Lower lobe of right lung (tissue), 2 donors: ENCODE measurements around the gene MYLK. TPM values are rescaled to one million over a fixed set of nuclear protein-coding genes. Genes with fewer than 3 reads are reported as not detected.

Experiments used
- ATAC-seq, 2 donors: fragments of 200-7000 bp; cut with Tn5 transposase; one replicate each; pipeline ENCODE4 v1.9.1; 2020 to 2022; ENCODE audit warnings: mild to moderate bottlenecking in 2 of 2, moderate library complexity in 2 of 2
- DNase-seq: peaks from one replicate; pipeline ENCODE4 v3.0.0-alpha.2; 2020
- H3K27ac ChIP-seq: fragments of 200-600 bp; one replicate; pipeline ENCODE4 v1.8.0; 2022
- H3K27me3 ChIP-seq: fragments of 200-600 bp; one replicate; pipeline ENCODE4 v1.8.0; 2022; ENCODE audit warnings: low read depth
- H3K36me3 ChIP-seq: fragments of 200-600 bp; one replicate; pipeline ENCODE4 v1.8.0; 2022; ENCODE audit warnings: mild to moderate bottlenecking
- H3K4me1 ChIP-seq: fragments of 200-600 bp; one replicate; pipeline ENCODE4 v1.8.0; 2022
- H3K4me3 ChIP-seq: fragments of 200-600 bp; one replicate; pipeline ENCODE4 v1.8.0; 2022; ENCODE audit warnings: mild to moderate bottlenecking
- H3K9me3 ChIP-seq: fragments of 200-600 bp; one replicate; pipeline ENCODE4 v1.8.0; 2022
- intact Hi-C: fragments of 100-400 bp; cut with DNase I; formaldehyde crosslinking; loops from one replicate; pipeline ENCODE4 v1.11.0; 2022
- total RNA-seq: library from RNA; stranded (reverse); fragmentation: NEBNext Ultra II Directional; extraction: Animal tissue kit (Norgen Biotek cat#: 25700); gene quantifications from one replicate; pipeline ENCODE4 v1.2.1, GENCODE V29; 2021
- TF ChIP-seq, protein P1 (sequence below): fragments of 200-600 bp; IDR thresholded peaks from one replicate; pipeline ENCODE4 v1.8.0; 2022; ENCODE audit warnings: antibody characterized with exemption, mild to moderate bottlenecking
- donor health status: DM: no; HTN: yes; CAD: no; lungs with severe emphysema.

MYLK gene
- total RNA-seq, 1 donor from 2014 or later, result 156 TPM

- H3K9me3 ChIP-seq, result no peaks in the 10 kb centered on the region
- no peaks in the 10 kb centered on the region for H3K27me3 ChIP-seq
- DNase-seq (no peak), ATAC-seq (no peak)
- H3K4me3 ChIP-seq, result no peak overlapping the region
- no peak overlapping the region for H3K27ac ChIP-seq
- intact Hi-C loops, result no loop called here
- H3K4me1 ChIP-seq, result no peaks in the 10 kb centered on the region
- TF ChIP-seq, protein P1, sequence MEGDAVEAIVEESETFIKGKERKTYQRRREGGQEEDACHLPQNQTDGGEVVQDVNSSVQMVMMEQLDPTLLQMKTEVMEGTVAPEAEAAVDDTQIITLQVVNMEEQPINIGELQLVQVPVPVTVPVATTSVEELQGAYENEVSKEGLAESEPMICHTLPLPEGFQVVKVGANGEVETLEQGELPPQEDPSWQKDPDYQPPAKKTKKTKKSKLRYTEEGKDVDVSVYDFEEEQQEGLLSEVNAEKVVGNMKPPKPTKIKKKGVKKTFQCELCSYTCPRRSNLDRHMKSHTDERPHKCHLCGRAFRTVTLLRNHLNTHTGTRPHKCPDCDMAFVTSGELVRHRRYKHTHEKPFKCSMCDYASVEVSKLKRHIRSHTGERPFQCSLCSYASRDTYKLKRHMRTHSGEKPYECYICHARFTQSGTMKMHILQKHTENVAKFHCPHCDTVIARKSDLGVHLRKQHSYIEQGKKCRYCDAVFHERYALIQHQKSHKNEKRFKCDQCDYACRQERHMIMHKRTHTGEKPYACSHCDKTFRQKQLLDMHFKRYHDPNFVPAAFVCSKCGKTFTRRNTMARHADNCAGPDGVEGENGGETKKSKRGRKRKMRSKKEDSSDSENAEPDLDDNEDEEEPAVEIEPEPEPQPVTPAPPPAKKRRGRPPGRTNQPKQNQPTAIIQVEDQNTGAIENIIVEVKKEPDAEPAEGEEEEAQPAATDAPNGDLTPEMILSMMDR, result no peak
- no peaks in the 10 kb centered on the region for H3K36me3 ChIP-seq
These were observed 22.9 kb downstream of the MYLK start for GRCh38 chr3:123861081-123861836.

GRCh38 chr3:123859177-123859576 is 25.0 kb downstream of the MYLK start:
- no peak overlapping the region for H3K4me3 ChIP-seq
- intact Hi-C loops, result no loop called here
- TF ChIP-seq, protein P1, result no peak
- H3K27me3 ChIP-seq, result no peaks in the 10 kb centered on the region
- H3K4me1 ChIP-seq, result no peaks in the 10 kb centered on the region
- ATAC-seq, result no peak
- H3K36me3 ChIP-seq, result no peaks in the 10 kb centered on the region
- H3K27ac ChIP-seq, result no peak overlapping the region
- DNase-seq, result no peak
- peaks cover 5% of the 10 kb centered on the region for H3K9me3 ChIP-seq

GRCh38 chr3:123854905-123855304 is 29.2 kb downstream of the MYLK start:
- DNase-seq, result no peak

DNA sequence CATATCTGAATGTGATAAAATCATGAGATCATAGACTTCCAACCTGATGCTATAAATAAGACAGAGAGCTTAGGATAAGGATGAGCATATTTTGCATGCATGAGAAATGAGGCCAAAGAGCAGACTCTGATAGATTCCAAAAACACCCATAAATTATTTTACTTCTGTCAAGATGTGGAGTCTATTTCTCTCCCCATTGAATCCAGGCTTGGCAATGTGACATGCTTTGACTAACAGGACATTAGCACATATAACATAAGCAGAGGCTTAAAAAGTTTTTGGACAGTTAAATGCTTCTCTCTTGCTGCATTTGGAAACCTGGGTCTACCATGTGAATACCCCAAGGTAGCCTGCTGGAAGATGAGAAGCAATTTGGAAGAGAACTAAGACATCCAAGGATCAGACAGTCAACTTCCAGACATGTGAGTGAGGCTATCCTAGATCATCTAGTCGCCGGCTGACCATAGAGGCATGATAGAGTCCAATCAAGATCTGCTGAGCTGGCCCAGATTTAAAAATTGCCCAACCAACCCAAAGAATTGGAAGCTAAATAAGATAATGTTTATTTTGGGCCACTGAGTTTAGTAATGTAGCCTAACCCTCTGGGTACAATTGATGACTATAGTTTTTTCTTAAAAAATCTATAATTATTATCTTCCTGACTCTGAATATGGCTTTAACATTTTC is 30.3 kb downstream of the MYLK start:
- no peaks in the 10 kb centered on the region for H3K36me3 ChIP-seq
- no peak overlapping the region for H3K27ac ChIP-seq
- no peak overlapping the region for H3K4me3 ChIP-seq
- no peak for ATAC-seq
- H3K27me3 ChIP-seq, result no peaks in the 10 kb centered on the region
- H3K4me1 ChIP-seq, result no peaks in the 10 kb centered on the region
- peaks cover 8% of the 10 kb centered on the region for H3K9me3 ChIP-seq
- intact Hi-C loops, result no loop called here
- DNase-seq, result no peak
- TF ChIP-seq, protein P1, result no peak

More at GRCh38 chr3:123854905-123855304, 29.2 kb downstream of the MYLK start:
- intact Hi-C loops, result no loop called here
- Histone ChIP-seq H3K27me3 (no peaks in the 10 kb centered on the region), H3K36me3 (no peaks in the 10 kb centered on the region), H3K4me1 (no peaks in the 10 kb centered on the region), H3K9me3 (peaks cover 5% of the 10 kb centered on the region), H3K4me3 (no peak overlapping the region), H3K27ac (no peak overlapping the region)
- no peak for ATAC-seq
- TF ChIP-seq, protein P1, result no peak

GRCh38 chr3:123847209-123847608 is 36.9 kb downstream of the MYLK start:
- ATAC-seq (no peak), DNase-seq (no peak)
- no peaks in the 10 kb centered on the region for H3K36me3 ChIP-seq
- no peaks in the 10 kb centered on the region for H3K4me1 ChIP-seq
- no peak overlapping the region for H3K4me3 ChIP-seq
- intact Hi-C loops, result no loop called here
- no peaks in the 10 kb centered on the region for H3K27me3 ChIP-seq
- peaks cover 20% of the 10 kb centered on the region for H3K9me3 ChIP-seq
- H3K27ac ChIP-seq, result no peak overlapping the region
- TF ChIP-seq, protein P1, result no peak
